HG03103 (cell line): Measurements from ENCODE around the gene CYB561D2.
A peak's percentile ranks its signal among the peaks of the same experiment; 100 is the strongest.

Experiments used
- ATAC-seq: cut with Tn5 transposase; IDR thresholded peaks from one replicate; pipeline ENCODE4 v1.9.1; 2021; ENCODE audit warnings: low read depth; ENCODE audit not compliant: unreplicated experiment

The CYB561D2 gene

DNA sequence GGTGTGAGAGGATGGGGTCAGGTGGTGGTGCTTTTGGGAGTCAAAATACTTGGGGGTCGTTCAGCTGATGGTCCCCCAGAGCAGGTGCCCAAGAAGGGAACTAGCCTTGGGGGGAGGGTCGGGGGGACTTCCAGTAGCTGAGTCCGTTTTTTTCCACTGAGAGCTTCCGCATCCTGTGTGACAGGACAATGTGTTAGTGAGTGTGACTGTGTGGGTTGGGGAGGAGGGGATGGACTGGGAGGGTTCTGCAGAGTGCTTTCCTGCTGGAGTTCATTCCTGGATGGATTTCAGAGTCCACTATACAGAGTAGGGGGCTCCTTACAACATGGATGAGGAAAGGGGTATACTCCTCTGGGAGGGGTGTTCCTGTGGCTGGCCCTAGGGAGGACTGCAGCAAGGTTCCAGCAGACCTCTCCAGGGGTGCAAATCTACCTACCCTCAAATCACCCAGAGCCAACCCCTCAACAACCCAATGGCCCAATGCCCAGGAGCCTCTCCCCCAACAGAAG is 27.5 kb upstream of the CYB561D2 start:
- no peak for ATAC-seq

DNA sequence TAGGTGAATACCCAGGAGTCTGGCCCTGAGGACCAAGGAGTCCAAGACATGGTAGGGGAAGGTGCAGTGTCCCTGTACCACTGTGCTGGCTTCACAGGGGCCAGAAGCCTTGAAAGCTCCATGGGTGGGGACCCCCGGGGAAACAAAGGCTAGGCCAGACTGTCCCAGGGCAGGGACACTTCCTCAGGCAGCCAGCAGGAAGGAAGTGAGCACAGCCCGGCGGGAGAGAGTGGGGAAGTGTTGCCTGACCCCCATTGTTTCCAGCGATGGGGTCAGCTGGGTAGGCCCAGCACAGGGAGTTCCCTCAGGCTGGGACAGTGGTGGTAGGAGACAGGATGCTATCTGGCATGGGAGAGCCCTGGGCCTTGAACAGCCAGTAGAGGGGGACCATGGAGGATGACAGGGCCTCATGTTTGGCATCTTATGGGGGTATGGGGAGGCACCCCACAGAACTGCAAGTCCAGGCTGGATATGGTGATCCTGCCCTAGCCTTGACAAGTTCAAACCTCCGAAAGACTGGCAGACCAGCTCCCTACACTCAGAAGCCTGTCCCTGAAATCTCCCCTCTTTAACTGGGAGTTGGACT is 27.0 kb upstream of the CYB561D2 start:
- ATAC-seq = no peak

DNA sequence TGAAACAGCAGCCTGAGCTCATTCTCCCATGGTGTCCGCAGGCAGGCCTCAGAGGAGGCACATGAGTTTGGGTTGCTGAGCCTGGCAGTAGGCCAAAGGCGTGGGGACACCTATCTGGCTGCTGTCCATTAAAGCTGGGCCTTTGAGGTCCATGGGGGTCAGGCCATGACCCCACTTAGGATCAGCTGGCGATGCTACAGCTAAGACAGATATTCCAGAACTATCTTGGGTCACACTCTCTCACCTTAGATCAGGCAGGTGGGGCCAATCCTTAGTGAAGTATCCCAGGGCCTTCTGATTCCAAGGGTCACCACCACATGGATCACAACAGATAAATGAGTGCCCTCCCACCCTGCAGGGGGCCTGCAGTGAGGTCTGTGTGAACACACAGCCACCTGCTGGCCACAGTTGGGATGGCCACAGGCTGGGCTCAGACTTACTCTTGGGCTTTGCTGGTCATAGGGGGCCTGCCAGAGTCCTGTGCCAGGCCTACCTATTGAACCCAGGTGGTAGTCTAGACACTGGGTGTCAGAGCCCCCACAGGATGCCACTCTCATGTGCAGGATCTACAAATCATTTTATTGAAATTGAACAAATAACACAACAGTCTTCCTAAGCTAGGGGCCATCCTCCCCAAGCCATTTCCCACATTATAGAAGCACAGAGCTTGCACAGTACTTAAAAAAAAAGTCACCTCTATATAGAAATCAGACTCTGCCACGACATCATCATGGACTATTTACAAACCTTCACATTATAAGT is 26.1 kb upstream of the CYB561D2 start:
- no peak for ATAC-seq

DNA sequence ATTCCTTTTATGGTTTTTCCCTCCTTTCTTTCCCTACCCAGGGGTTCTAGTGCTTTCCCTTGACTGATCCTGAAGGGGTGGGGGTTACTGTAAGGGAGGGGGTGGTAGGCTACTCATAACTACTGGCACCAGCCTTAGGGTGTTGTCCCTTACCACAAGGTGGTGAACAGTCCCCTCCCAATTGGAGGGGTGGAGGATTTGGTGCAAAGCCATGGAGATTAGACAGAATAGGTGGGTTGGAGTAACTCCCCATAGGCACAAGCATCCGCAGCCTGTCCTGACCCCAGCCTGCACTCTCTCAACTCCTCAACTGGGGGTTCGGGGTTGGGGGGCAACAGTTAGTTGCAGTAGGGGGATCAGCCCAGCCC is 25.6 kb upstream of the CYB561D2 start:
- ATAC-seq = no peak

DNA sequence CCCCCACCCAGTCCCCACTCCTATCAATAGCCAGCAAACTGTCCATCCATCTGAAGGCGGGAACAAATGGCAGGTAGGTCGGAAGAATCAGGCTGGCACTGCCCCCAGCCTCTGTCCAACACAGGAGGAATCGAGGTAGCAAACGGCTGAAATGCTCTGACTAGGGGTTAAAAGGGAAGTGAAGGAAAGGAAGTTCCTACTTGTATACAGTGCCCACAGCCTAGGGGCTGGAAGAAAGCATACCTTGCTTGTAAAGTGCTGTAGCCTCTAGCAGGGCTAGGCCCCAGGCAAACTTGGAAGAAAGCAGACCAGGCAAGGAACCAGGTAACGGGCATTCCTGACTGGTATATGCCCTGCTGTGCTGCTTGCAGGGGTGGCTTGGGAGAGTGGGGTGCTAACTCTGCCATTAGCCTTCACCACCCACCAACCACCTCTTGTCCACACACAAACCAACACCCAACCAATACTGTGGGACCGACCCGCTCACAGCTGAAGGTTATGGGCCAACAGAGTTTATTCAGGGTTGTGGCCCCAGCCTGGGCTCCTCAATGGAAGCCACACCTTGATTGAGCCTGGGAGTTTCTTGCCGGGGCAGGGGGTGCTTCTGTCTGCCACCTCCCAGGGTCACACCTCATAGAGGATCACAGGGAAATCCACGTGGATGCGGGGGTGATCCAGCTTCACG is 25.0 kb upstream of the CYB561D2 start:
- ATAC-seq = no peak

DNA sequence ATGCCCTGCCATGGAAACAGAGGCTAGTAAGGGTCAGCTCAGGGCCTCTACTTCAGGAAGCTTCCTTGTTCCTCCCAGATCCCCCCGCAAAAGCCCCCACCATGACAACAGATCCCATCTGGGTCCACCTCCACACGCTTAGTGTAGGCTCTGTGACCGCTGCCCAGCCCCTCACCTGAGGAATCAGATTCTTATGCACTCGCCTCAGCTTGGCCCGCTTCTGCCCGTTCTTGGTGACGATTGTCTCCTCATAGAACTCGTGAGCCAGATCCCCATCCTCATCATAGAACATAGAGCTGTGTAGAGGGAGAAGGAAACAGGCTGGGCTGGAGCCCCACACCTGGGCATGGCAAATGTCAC is 24.5 kb upstream of the CYB561D2 start:
- ATAC-seq = no peak

DNA sequence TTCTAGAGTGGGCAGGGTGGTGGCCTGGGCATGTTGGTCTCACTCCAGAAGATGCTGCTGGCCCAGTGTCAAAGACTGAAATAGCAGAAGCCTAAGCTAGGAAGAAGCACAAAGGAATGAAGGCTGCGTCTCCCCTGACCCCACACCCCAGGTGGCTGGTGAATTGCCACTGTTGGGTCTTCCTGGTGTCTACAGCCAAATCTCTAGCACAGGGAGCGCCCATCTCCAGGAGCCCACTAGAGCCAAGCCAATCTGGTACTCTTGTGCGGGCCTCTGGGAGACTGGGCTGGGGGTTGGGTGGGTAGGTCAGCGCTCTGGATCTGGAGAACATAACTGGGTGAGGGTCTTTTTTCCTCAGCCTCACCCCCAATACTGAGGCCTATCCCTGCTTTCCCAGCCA is 23.5 kb upstream of the CYB561D2 start:
- no peak for ATAC-seq

DNA sequence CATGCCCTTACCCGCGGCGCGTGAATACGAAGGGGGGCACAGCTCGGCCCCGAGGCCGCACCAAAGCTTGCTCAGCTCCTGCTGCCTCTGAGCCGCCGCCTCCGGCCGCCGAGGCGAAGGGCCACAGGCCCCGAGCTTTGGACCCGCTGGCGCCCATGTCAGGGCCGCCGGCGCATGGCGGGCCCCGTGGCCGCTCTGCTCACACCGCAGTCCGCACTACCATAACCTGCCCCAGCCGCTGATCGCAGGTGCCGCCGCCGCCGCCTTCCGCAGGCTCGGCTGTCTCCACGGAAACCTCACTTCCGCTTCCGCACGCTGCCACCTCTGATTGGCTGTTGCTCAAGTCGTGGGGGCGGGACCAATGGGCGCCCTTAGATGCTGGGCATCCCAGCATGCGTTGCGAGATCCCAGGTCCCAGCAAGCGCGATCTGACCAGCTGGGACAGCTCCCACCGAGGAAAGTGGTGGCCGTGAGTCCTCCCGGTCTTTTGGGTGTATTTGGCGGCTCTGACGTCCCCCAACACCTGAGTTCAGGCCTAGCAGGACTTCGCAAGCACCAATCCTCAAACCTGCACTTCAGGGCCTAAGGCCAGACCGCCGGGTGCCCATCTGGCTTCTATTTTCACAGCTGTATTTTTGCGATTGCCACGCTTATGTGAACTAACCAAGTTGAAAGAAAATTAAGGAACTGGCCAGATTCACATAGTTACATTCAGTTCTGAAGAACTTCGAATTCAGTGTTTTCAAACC is 22.5 kb upstream of the CYB561D2 start, which contains the start of gene TUSC2:
Gene TUSC2 (minus strand): TSS at position 281 of the 749 bp plus-strand sequence. CDS start 124 bp downstream, at position 157.
- peak; percentile 84 for ATAC-seq

DNA sequence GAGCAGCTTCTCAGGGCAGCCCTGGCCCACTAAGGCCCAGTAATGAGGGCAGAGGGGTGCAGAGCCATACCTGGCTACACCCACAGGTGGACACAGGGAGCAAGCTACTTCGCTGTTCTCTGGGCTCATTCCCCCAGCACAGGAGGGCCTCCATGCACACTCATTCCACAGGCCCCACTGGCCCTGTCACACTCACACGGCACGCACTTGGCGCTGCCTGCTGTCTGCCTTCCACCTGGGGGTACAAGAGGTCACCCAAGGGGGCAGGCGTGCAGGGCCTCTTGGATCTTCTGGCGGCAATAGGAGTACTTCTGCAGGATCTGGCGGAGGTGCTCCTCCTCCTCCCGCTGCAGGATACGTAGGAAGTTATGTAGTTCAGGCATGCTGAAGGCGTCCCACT is 20.3 kb upstream of the CYB561D2 start:
- ATAC-seq = no peak

DNA sequence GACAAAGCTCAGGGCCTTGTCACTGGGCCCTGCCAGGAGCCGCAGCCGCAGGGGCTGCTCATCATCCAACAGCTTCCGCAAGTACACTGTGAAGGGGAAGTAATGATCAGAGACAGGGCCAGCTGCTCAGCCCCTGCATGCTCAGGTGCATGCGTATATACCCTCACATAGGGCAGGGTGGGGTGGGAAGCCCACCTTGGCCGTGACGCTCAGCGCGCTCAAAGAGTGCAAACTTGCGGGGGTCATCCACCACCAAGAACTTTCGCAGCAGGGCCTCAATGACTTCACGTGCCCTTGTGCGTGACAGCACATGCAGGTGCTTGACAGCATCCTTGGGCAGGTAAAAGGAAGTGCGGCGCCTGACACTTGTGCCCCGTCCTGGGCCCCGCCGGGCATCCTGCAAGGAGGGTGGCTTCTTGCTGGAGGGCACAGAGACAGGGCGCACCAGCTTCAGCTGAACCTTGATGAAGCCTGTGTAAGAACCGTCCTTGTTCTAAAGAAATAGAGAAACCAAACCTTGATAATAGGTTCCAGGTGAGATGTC is 19.2 kb upstream of the CYB561D2 start:
- no peak for ATAC-seq

DNA sequence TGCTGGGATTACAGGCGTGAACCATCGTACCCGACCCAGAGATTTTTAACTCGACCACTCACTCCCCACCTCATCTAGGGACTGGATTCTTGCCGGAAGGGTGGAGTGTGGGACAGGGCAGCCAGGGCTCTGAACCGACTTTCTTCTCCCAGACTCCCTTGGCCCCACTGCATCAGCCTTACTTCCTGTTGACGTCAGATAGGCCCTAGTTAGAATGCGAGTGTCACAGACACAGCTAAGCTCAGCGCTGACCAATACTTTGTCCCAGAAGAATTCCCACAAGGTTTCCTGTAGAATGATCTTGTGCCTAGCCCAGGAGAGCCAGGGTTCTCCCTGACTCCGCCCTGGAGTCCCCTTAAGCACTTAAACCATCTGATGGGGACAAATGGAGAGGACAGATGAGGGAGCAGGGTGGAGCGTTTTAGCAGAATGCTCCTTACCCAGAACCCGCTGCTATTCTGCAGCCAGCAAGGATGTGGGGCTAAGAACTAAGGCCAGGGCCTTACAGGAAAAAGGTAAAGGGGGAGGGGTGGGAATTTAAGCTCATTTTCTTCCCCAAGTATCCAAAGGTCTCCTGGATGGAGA is 16.8 kb upstream of the CYB561D2 start:
- ATAC-seq = no peak

DNA sequence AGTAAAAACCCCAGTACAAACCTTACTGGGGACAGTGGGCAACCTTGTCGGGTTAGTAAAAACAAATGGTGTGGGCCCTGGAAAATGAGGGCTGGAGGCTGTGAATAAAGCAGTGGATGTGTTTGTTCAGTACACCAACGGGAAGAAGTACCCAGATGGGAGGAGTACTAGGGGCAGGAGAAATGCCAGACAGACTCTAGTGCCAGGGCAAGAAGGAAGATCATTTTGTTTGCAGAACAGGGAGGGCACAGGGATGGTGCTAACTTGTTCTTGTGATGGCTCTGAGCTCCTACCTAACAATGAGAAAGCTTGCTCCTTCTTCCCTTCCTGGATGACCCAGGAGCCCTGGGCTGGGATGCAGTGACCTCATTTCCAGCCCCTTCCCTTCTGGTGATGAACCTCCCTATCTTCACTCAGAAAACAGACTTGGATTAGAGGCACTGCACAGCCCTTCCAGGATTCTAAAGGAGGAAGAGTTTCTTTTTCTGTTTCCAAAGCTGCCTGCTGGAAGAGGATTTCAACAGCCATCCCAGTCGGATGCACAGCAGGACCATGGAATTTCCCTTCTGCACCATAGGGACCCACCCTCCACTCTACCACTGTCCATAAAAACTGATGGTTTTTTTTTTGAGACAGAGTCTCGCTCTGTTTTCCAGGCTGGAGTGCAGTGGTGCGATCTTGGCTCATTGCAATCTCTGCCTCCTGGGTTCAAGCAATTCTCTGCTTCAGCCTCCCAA is 16.2 kb upstream of the CYB561D2 start:
- ATAC-seq = no peak

DNA sequence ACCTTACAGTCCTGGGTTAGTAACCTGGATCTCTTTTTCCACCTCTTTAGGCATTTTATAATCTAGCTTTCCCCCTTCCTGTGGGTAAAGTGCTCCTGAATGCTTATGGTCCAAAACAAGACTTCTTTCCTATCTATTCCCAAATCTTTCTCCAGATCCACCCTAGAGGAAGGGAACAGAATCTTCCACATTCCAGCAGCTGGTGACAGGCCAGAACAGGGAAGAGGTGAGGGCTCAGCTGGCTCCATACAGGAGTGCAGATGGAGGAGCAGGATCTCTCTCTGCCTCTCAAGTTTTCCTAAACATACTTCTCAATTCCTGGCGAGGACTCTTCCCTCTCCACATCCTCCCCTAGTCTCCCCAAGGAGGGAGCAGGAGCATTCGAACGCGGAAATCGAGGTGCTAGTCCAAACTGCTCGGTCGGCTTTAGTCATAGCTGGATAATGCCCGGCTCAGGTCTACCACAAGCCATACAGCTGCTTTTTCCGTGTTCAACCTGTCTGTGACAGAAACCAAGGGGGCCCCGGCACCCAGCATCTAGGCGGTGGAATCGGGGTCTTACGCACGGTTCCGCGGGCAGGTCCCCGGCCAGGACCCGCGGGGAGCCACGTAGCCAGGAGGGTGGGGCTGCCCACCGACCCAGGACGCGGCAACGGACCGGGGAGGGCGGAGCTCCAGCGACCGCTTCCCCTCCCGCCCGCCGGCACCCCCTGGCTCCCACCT is 14.0 kb upstream of the CYB561D2 start:
- peak; percentile 31 for ATAC-seq

DNA sequence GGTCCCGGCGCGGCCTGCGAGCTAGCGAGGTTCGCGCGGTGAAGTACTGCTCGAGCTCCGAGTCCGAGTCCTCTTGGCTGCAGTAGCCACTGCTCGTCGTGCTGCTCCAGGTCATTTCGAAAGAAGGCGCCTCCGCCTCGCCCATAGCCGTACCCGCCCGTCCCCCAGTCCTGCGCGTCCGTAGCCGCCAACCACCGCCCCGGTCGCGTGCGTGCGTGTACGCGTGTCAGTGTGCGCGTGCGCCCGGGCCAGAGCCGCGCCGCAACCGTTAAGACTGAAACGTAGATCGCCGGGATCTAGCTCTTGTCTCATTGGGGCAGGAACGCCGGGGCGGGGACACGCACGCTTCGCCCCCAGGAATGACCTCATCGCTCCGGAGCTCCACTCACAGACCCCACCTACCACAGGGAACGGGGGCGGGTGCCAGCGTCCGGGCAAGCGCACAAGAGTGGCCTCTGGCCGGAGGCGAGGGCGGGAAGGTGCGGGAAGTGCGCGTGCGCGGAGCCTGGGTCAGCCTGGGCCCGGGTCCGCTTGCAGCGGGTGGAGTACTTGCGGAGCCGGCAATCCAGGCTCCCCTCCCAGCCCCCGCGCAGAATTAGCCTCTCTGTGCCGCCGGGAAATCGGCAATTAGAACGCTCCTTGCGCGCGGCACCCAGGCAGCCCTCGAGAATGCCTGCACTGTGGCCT is 13.3 kb upstream of the CYB561D2 start:
- ATAC-seq = peak; percentile 67

DNA sequence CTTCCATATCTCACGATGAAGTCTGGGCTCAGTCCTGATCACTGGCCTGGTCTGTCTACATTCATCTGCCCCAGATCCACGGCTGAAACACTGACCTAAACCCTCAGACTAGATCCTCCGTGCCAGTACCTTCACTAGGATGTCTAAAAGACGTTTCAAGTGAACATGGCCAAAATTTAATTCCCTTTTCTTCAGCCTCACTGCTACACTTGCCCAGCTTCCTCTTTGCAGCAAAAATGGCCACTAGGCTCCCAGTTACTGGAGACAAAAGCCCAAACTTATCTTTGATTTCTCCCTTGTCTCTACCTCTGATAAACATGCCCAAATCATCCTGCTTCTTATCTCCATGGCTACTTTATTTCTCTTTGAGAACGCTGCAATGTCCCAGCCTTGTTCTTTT is 11.7 kb upstream of the CYB561D2 start:
- ATAC-seq = no peak

DNA sequence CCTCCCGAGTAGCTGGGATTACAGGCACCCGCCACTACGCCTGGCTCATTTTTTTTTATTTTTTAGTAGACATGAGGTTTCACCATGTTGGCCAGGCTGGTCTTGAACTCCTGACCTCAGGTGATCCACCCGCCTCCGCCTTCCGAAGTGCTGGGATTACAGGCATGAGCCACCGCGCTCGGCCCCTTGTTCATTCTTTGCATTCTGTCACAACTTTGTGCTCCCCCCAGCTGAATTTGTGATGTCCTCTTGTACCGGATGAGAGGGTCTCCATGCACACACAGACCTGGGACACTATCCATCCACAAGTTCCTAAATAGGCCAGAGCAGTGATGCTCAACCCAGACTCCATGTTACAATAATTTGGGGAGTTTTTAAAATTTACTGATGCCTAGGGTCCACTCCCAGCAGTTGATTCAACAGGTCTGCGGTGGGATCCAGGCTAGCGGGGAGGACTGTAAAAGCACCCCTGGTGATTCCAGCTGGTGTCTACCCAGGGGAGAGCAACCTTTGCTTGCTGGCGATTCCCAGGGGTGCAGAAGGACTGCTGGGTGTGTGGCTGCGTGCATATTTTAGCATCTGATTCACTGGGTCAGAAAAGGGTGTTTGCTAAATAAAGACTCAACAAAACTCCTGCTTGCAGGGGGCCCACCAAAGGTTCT is 11.0 kb upstream of the CYB561D2 start:
- no peak for ATAC-seq

DNA sequence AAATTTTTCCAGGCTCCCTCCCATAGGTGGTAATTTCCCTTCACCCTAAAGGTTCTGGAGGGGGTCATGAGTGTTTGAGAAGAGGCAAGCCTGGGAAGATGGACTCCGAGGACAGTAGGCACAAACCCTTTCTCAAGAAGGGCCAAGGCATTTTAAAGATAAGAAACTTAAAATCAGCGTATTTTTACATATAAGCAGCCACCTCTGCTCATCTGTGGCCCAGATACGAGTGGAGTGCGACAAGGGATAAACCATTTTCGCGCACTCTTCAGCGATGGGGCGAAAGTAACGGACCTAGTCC is 10.6 kb upstream of the CYB561D2 start:
- no peak for ATAC-seq
